ENCODE results near the gene HS3ST6. TPM values are rescaled to one million over a fixed set of nuclear protein-coding genes. Genes with fewer than 3 reads are reported as not detected.

Gene HS3ST6
- total and polyA plus RNA-seq, 9 of the 15 experiments (the other 6 are each of a cell fraction or from before 2014, with no cell fraction given): not detected

GRCh38 chr16:1942047-1942809 is 24.0 kb upstream of the HS3ST6 start:
- POLR2A ChIA-PET: interaction anchor here (1.0 to 1.5 kb wide), 5 partner anchors 21 to 212 kb away, joined by 3 to 6 read pairs (median 4); partner anchors contain the start of genes EME2, MRPS34 and RPS2
- peak overlapping the region; percentile 51 for H3K27ac ChIP-seq (ENCODE audit: extremely low read depth, low read depth, low read length)
- peaks cover 20% of the 10 kb centered on the region for H3K79me2 ChIP-seq (ENCODE audit: control insufficient read depth, insufficient read depth, low read length)
- FAIRE-seq: peak; percentile 59
- H3K9ac ChIP-seq (ENCODE audit: insufficient read depth in 1 of 2, low read depth in 2 of 2, low read length in 2 of 2): peak overlapping the region; percentile 63 to 91
- WGBS (ENCODE audit: insufficient coverage, low coverage, missing lambda C conversion rate): 8% methylated on average over 17 of the region's 17 CpGs
- peak overlapping the region; percentile 84 for H3K4me2 ChIP-seq (ENCODE audit: insufficient read depth, low read length)
- DNase-seq (ENCODE audit: extremely low read depth in 1 of 4, low spot score in 3 of 4): peak; percentile 38 to 85 (median 58)
- H4K20me1 ChIP-seq (replicated peaks; ENCODE audit: control insufficient read depth, insufficient read depth, low read length): peaks cover 7% of the 10 kb centered on the region
- TSS peak; percentile 77 for BruUV-seq (replicated peaks)
- H3K4me3 ChIP-seq: peak overlapping the region; percentile 78
- H3K9me3 ChIP-seq (replicated peaks; ENCODE audit: control insufficient read depth, insufficient read depth, low read depth, low read length): no peaks in the 10 kb centered on the region
- H3K9me1 ChIP-seq (ENCODE audit: control insufficient read depth, insufficient read depth, low read length): peaks cover 8% of the 10 kb centered on the region
- in situ Hi-C loops (cut with MboI) (no loop called here), intact Hi-C loops (cut with micrococcal nuclease) (loop anchor here (2.0 kb wide), 1 partner anchor 23 kb away; the partner anchor contains the start of gene RPS2)
- peaks cover 34% of the 10 kb centered on the region; the same call in 2 of the 3 replicates for H3K36me3 ChIP-seq (ENCODE audit: control insufficient read depth, insufficient read depth, low read length)
- H3K4me1 ChIP-seq (replicated peaks in 1 of 2; ENCODE audit: control insufficient read depth in 2 of 2, insufficient read depth in 2 of 2, low read length in 2 of 2): peaks cover 29 to 75% of the 10 kb centered on the region in 2 experiments
- CTCF ChIA-PET (ENCODE audit: low intra/inter-chr PET ratio): no interaction called here
- H3K27me3 ChIP-seq (ENCODE audit: control insufficient read depth in 2 of 2, insufficient read depth in 2 of 2, low read length in 2 of 2): no peaks in the 10 kb centered on the region
- peak overlapping the region; percentile 75 for H2AFZ ChIP-seq (ENCODE audit: low read depth, low read length)
- ATAC-seq: peak; percentile 34
- TF ChIP-seq ASH1L (IDR thresholded peaks at IDR 0.05; ENCODE audit: borderline replicate concordance, low read depth, partially characterized antibody) (no peak), NRF1 (conservative IDR thresholded peaks at IDR 0.05 in 1 of 2, IDR thresholded peaks at IDR 0.05 in 1 of 2) (0 out of 4 replicates have a peak, but pooled peaks of 1 of the 2 experiments have one; percentile 25), RCOR1 (IDR thresholded peaks at IDR 0.05; ENCODE audit: borderline replicate concordance in 1 of 2, low read depth in 2 of 2, low read length in 2 of 2) (peak in 1 of 2 experiments; percentile 85; a peak in 2 of 4 replicates), SOX6 (IDR thresholded peaks at IDR 0.05) (peak; percentile 38; the same call in 1 of the 2 replicates), L3MBTL2 (IDR thresholded peaks at IDR 0.05) (no peak), ZNF695 (CRISPR knock-in tag; IDR thresholded peaks at IDR 0.05) (no peak), EP300 (IDR thresholded peaks at IDR 0.05; ENCODE audit: low read length) (peak; percentile 53), TAF1 (IDR thresholded peaks at IDR 0.05; ENCODE audit: control insufficient read depth, extremely low read depth, insufficient read depth, low read length, severe bottlenecking) (no peak), SMARCC2 (IDR thresholded peaks at IDR 0.05; ENCODE audit: low read depth) (peak; percentile 17; the same call in 1 of the 2 replicates), ZNF639 (CRISPR knock-in tag; conservative IDR thresholded peaks at IDR 0.05 in 1 of 2, IDR thresholded peaks at IDR 0.05 in 1 of 2) (0 out of 4 replicates have a peak, but pooled peaks of 1 of the 2 experiments have one; percentile 22)
- TF ChIP-seq, protein P1, sequence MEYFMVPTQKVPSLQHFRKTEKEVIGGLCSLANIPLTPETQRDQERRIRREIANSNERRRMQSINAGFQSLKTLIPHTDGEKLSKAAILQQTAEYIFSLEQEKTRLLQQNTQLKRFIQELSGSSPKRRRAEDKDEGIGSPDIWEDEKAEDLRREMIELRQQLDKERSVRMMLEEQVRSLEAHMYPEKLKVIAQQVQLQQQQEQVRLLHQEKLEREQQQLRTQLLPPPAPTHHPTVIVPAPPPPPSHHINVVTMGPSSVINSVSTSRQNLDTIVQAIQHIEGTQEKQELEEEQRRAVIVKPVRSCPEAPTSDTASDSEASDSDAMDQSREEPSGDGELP (CRISPR knock-in tag; IDR thresholded peaks at IDR 0.05; ENCODE audit: borderline replicate concordance): peak; percentile 68
- TF ChIP-seq, protein P2, sequence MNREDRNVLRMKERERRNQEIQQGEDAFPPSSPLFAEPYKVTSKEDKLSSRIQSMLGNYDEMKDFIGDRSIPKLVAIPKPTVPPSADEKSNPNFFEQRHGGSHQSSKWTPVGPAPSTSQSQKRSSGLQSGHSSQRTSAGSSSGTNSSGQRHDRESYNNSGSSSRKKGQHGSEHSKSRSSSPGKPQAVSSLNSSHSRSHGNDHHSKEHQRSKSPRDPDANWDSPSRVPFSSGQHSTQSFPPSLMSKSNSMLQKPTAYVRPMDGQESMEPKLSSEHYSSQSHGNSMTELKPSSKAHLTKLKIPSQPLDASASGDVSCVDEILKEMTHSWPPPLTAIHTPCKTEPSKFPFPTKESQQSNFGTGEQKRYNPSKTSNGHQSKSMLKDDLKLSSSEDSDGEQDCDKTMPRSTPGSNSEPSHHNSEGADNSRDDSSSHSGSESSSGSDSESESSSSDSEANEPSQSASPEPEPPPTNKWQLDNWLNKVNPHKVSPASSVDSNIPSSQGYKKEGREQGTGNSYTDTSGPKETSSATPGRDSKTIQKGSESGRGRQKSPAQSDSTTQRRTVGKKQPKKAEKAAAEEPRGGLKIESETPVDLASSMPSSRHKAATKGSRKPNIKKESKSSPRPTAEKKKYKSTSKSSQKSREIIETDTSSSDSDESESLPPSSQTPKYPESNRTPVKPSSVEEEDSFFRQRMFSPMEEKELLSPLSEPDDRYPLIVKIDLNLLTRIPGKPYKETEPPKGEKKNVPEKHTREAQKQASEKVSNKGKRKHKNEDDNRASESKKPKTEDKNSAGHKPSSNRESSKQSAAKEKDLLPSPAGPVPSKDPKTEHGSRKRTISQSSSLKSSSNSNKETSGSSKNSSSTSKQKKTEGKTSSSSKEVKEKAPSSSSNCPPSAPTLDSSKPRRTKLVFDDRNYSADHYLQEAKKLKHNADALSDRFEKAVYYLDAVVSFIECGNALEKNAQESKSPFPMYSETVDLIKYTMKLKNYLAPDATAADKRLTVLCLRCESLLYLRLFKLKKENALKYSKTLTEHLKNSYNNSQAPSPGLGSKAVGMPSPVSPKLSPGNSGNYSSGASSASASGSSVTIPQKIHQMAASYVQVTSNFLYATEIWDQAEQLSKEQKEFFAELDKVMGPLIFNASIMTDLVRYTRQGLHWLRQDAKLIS (CRISPR knock-in tag; IDR thresholded peaks at IDR 0.05): no peak
